Activated T-helper 9 cell treated with anti-CD3 and anti-CD28 coated beads, Interleukin-2, amount 50 U/mL, for 16 hours (primary cell): ENCODE results near the gene AKT3.
A peak's percentile ranks its signal among the peaks of the same experiment; 100 is the strongest.
"Not testable (repeated sequence)": the region's sequence is repeated elsewhere in the genome, so short reads cannot be mapped to it uniquely, and the experiment has no call there.

ENCODE experiments used
- DNase-seq: peaks from one replicate; pipeline ENCODE4 v3.0.0-alpha.2; 2020; ENCODE audit warnings: low read depth

Gene AKT3

GRCh38 chr1:243850202-243850451 is at the start of gene AKT3:
Gene AKT3 (minus strand): TSS chr1:243850243. CDS start chr1:243843170, 7,073 bp downstream.
- no peak for DNase-seq

GRCh38 chr1:243898278-243898677 is 48.2 kb upstream of the AKT3 start:
- DNase-seq = no peak

- DNase-seq = no peak
Observed at GRCh38 chr1:243896313-243896712, 46.3 kb upstream of the AKT3 start.

GRCh38 chr1:243892456-243892855 is 42.4 kb upstream of the AKT3 start:
- no peak for DNase-seq

GRCh38 chr1:243890576-243890975 is 40.5 kb upstream of the AKT3 start:
- DNase-seq = no peak

GRCh38 chr1:243885806-243886205 is 35.8 kb upstream of the AKT3 start:
- DNase-seq = no peak

GRCh38 chr1:243884603-243885002 is 34.6 kb upstream of the AKT3 start:
- no peak for DNase-seq

- no peak for DNase-seq
Observed at GRCh38 chr1:243883551-243883950, 33.5 kb upstream of the AKT3 start.

- no peak for DNase-seq
Observed at GRCh38 chr1:243882276-243882675, 32.2 kb upstream of the AKT3 start.

GRCh38 chr1:243877058-243877457 is 27.0 kb upstream of the AKT3 start:
- DNase-seq = not testable (repeated sequence)

GRCh38 chr1:243855616-243856318 is 5.7 kb upstream of the AKT3 start:
- no peak for DNase-seq

- no peak for DNase-seq
Observed at GRCh38 chr1:243851765-243852164, 1.7 kb upstream of the AKT3 start.

GRCh38 chr1:243851257-243851756 is 1.3 kb upstream of the AKT3 start:
- no peak for DNase-seq

GRCh38 chr1:243850452-243851256 is 611 bp upstream of the AKT3 start:
- DNase-seq = peak; percentile 83

- peak; percentile 77 for DNase-seq
Observed at GRCh38 chr1:243849421-243850201, 432 bp downstream of the AKT3 start.

- DNase-seq = peak; percentile 36
Observed at GRCh38 chr1:243848858-243849420, 1.1 kb downstream of the AKT3 start.

GRCh38 chr1:243848165-243848857 is 1.7 kb downstream of the AKT3 start:
- no peak for DNase-seq

GRCh38 chr1:243846761-243847160 is 3.3 kb downstream of the AKT3 start:
- no peak for DNase-seq

GRCh38 chr1:243845888-243846287 is 4.2 kb downstream of the AKT3 start:
- no peak for DNase-seq

- DNase-seq = no peak
Observed at GRCh38 chr1:243844186-243844585, 5.9 kb downstream of the AKT3 start.

GRCh38 chr1:243842978-243843511 is 7.0 kb downstream of the AKT3 start:
- DNase-seq = no peak

GRCh38 chr1:243842161-243842560 is 7.9 kb downstream of the AKT3 start:
- no peak for DNase-seq
